Neutrophil (primary cell): ENCODE measurements around the gene CAPN6.

Source experiments
- H3K27ac ChIP-seq: fragments of 200-600 bp; sonication (generic); 2 replicates; pipeline ENCODE4 v1.5.1; 2016; ENCODE audit warnings: mild to moderate bottlenecking, moderate library complexity
- H3K27me3 ChIP-seq: fragments of 200-600 bp; sonication (generic); 2 replicates; pipeline ENCODE4 v1.6.0; 2016; ENCODE audit warnings: mild to moderate bottlenecking
- H3K36me3 ChIP-seq: fragments of 200-600 bp; sonication (generic); 2 replicates; pipeline ENCODE4 v1.5.1; 2017
- H3K4me1 ChIP-seq, 2 experiments: fragments of 200-600 bp in 1 of 2; sonication (generic) in 1 of 2; 1 replicate in 1 of 2; 2 replicates in 1 of 2; pipeline versions ENCODE4 v1.5.1 to v1.6.1; 2013 to 2016; ENCODE audit warnings: low read depth in 1 of 2, low read length in 1 of 2, mild to moderate bottlenecking in 1 of 2, moderate library complexity in 1 of 2; ENCODE audit not compliant: control insufficient read depth in 1 of 2, insufficient read depth in 1 of 2
- H3K4me3 ChIP-seq, 2 experiments: fragments of 200-600 bp in 1 of 2; sonication (generic) in 1 of 2; 1 replicate in 1 of 2; 2 replicates in 1 of 2; pipeline ENCODE4 v1.5.1; 2013 to 2016; ENCODE audit warnings: low read depth in 1 of 2, low read length in 1 of 2, mild to moderate bottlenecking in 1 of 2, moderate library complexity in 1 of 2
- H3K9me3 ChIP-seq: fragments of 200-600 bp; sonication (generic); 2 replicates; pipeline ENCODE4 v1.5.1; 2016
- CTCF ChIP-seq: fragments of 200-600 bp; sonication (generic); IDR thresholded peaks from 2 replicates; pipeline ENCODE4 v1.5.1; 2016; ENCODE audit warnings: antibody characterized with exemption

CAPN6 gene

GRCh38 chrX:111270339-111270738, at the start of gene CAPN6:
Gene CAPN6 (minus strand): TSS chrX:111270483. CDS start chrX:111263936, 6,547 bp downstream.
- Histone ChIP-seq H3K9me3 (no peaks in the 10 kb centered on the region), H3K36me3 (no peaks in the 10 kb centered on the region), H3K27me3 (no peaks in the 10 kb centered on the region), H3K4me1 (no peaks in the 10 kb centered on the region), H3K4me3 (no peak within 1 kb of the TSS), H3K27ac (no peak within 1 kb of the TSS)
- no peak for TF ChIP-seq CTCF

- TF ChIP-seq CTCF: no peak
These were observed 49.2 kb upstream of the CAPN6 start for GRCh38 chrX:111319451-111319850.

GRCh38 chrX:111318901-111319300, 48.6 kb upstream of the CAPN6 start:
- Histone ChIP-seq H3K27ac (no peak overlapping the region), H3K4me3 (no peak overlapping the region), H3K27me3 (no peaks in the 10 kb centered on the region), H3K9me3 (no peaks in the 10 kb centered on the region), H3K4me1 (no peaks in the 10 kb centered on the region), H3K36me3 (no peaks in the 10 kb centered on the region)
- TF ChIP-seq CTCF: no peak

More at GRCh38 chrX:111319451-111319850, 49.2 kb upstream of the CAPN6 start:
- Histone ChIP-seq H3K27ac (no peak overlapping the region), H3K36me3 (no peaks in the 10 kb centered on the region), H3K4me3 (no peak overlapping the region), H3K9me3 (no peaks in the 10 kb centered on the region), H3K27me3 (no peaks in the 10 kb centered on the region), H3K4me1 (no peaks in the 10 kb centered on the region)

GRCh38 chrX:111309083-111309482, 38.8 kb upstream of the CAPN6 start:
- no peak overlapping the region for H3K4me3 ChIP-seq
- H3K27ac ChIP-seq: no peak overlapping the region
- no peak for TF ChIP-seq CTCF
- no peaks in the 10 kb centered on the region for H3K4me1 ChIP-seq
- H3K36me3 ChIP-seq: no peaks in the 10 kb centered on the region
- H3K9me3 ChIP-seq: no peaks in the 10 kb centered on the region
- no peaks in the 10 kb centered on the region for H3K27me3 ChIP-seq

GRCh38 chrX:111308039-111308438, 37.8 kb upstream of the CAPN6 start:
- Histone ChIP-seq H3K36me3 (no peaks in the 10 kb centered on the region), H3K4me1 (no peaks in the 10 kb centered on the region), H3K27ac (no peak overlapping the region), H3K9me3 (no peaks in the 10 kb centered on the region), H3K27me3 (no peaks in the 10 kb centered on the region), H3K4me3 (no peak overlapping the region)
- no peak for TF ChIP-seq CTCF

GRCh38 chrX:111302284-111302683, 32.0 kb upstream of the CAPN6 start:
- Histone ChIP-seq H3K4me1 (no peaks in the 10 kb centered on the region), H3K27ac (no peak overlapping the region), H3K27me3 (no peaks in the 10 kb centered on the region), H3K4me3 (no peak overlapping the region), H3K9me3 (no peaks in the 10 kb centered on the region), H3K36me3 (no peaks in the 10 kb centered on the region)
- TF ChIP-seq CTCF: no peak
